HuH-7 (cell line): ENCODE measurements around the gene NUDT21.
"Not testable (repeated sequence)": the region's sequence is repeated elsewhere in the genome, so short reads cannot be mapped to it uniquely, and the experiment has no call there.

Experiments
- DNase-seq: peaks from one replicate; pipeline ENCODE4 v3.0.0; 2011; ENCODE audit warnings: low spot score

The NUDT21 gene

DNA sequence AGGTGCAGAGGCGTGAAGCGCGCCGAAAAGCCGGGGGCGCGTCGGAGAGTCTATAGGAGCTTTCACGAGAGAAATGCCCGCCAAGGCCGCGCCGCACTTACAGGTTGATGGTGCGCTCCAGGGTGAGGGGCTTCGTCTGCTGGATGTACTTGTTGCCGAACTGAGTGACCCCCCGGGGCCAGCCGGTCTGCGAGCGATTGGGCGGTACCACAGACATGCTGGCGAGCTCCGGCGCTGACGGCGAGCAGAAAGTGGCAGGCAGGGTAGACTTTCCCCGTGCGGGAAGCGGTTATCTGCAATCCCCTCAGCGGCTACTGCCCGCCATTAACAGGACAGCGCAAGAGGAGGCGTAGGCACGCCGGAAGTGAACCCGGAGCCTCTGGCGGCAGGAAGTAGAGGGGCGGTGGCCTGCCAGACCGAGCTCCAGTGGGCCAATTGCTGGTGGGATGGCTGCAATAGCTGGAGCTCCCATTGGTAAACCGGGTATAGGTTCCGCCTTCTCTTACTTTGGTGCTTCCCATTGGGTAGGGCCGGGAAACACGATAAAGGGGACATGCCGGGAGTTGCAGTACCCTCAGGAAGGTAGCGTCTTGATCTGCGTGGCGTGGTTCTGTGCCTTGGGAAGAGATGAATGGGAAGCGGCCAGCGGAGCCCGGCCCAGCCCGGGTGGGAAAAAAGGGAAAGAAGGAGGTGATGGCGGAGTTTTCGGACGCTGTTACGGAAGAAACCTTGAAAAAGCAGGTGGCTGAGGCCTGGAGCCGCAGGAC is at the start of gene NUDT21, which contains the start of gene OGFOD1:
Gene NUDT21, minus strand, starts transcription at position 347 of the 767 bp plus-strand sequence. Its CDS starts 130 bp downstream, at position 217.
Gene OGFOD1, plus strand, starts transcription at position 569 of the 767 bp plus-strand sequence. Its CDS starts 59 bp downstream, at position 628.
- peak; percentile 90 for DNase-seq

DNA sequence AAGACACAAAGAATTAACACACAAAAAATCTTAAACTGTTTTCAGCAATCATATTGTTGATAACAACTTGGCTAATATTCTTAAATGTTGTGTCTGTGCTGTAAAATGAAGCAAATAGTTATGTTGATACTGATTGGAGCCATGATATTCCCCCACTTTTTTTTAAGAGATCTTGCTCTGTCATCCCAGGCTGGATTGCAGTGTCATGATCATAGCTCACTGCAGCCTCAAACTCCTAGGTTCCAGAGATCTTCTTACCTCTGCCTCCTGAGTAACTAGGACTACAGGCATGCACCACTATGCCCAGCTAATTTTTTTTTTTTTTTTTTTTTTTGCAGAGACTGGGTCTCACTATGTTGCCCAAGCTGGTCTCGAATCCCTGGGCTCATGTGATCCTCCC is 42.7 kb upstream of the NUDT21 start:
- DNase-seq = no peak

DNA sequence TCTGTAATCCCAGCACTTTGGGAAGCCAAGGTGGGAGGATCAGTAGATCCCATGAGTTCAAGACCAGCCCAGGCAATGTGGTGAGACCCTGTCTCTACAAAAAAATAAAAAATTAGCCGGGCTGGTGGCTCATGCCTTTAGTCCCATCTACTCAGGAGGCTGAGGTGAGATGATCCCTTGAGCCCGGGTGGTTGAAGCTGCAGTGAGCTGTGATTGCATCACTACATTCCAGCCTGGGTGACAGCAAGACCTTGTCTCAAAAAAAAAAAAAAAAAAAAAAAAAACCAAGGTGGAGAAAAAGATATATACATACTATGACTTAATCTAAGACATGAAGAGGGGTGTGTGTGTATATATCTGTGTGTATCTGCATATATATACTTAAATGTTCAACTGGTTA is 42.0 kb upstream of the NUDT21 start:
- no peak for DNase-seq

DNA sequence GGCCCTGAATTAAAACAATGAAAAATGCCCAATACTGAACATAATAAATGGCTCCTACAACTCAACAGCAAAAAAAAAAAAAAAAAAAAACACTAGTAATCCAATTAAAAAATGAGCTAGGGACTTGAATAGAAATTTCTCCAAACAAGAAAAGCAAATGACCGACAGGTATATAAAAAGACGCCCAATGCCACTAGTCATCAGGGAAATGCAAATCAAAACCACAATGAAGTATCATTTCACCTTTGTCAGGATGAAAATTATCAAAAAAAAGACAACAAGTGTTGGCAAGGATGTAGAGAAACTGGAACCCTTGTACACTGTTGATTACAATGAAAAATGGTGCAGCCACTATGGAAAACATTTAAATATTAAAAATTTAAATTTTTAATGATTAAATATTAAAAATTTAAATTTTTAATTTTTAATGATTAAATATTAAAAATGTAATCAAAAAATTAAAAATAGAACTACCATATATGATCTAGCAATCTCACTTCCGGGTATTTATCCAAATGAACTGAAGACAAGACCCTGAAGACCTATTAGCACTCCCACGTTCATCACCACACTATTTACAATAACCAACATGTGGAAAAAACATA is 40.6 kb upstream of the NUDT21 start:
- DNase-seq = no peak

DNA sequence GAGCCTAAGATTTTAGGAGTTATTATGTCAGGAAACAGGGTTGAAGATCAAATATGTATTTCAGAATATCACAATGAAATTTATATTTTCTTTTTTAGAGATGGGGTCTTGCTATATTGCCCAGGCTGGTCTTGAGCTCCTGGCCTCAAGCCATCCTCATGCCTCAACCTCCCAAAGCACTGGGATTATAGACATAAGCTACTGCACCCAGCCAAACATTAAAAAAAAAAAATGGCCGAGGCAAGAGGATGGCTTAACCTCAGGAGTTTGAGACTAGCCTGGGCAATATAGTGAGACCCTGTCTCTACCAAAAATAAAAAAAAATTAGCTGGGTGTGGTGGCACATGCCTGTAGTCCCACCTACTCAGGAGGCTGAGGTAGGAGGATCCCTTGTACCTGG is 37.7 kb upstream of the NUDT21 start:
- DNase-seq = not testable (repeated sequence)

DNA sequence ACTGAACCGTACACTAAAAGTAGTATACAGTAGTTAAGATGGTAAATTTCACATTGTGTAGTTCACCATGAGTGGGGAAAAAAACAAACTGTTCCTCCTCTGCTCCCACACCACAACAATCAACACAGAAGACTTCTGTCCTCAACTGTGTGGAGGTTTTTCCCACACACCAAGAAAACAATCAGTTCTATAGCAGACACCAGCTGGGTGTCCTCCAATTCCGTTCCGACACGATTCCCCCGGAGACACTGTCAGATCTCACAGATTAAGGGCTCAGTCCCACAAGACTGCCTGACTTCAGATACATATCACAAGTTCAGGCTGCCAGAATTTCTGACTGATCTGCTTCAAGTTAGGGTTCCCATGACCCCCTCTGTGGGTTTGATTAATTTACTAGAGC is 36.9 kb upstream of the NUDT21 start:
- DNase-seq = no peak

DNA sequence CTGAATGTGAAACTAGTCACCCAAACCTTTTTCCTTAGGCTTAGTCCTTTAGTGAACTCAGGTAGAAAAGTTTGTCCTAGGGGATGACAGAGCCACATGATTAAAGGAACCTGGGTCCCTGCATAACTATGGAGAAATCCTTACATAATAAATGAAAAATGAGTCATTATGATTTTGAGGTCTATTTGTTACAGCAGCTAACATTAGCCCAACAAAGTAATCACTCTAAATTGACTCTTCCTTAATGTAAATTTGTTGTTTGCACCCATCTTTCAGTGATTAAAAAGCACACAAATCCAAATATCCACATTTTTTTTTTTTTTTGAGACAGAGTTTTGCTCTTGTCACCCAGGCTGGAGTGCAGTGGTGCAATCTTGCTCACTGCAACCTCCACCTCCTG is 32.3 kb upstream of the NUDT21 start:
- DNase-seq = no peak

DNA sequence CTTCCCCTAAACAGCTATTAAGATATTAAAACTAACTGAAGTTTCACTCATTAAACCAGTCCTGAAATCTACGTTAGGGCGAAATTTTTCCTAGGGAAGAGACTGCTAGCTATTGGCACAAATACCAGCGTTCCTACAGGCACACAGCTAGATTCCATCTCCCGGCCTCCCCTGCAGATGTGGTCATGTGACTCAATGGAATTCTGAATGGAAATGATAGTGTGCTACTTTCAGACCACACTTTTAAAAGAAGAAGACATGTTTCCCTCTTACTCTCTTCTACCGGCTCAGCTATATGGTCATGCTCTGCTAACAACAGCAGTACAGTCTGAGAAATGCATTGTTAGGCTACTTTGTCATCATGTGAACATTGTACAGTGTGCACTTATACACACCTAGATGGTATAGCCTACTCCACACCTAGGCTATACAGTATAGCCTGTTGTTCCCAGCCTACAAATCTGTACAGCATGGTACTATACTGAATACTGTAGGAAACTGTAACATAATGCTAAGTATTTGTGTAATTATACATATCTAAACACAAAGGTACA is 31.6 kb upstream of the NUDT21 start:
- DNase-seq = no peak

DNA sequence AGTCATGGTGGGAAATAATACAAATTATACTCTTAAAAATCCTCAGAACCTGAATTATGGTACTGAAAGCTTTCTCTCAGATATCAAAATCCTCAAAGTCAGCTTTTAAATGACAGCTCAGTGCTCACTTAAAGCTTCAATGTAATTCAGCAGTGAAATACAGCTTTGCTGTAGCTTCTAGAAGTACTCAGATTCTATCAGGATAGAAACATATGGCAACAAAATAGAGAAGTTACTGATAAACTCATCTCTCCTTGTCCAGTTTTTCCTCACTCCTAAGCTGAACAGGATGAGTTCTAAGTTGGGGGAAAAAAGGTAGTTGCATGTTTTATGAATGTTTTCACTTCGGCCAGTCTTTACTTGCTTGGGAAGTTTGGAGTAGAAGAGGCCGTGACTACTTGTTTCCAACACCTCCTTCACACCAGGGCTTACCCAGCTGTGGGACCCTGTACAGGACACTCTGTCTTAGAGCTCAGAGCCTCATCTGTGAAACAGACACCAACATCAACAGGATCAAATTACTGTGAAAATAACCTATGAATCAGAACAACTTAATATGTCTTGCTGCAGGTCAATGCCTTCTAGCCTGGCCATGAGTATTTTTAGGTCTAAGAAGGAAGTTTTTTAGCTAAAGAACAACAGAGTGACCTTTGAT is 30.5 kb upstream of the NUDT21 start:
- no peak for DNase-seq

DNA sequence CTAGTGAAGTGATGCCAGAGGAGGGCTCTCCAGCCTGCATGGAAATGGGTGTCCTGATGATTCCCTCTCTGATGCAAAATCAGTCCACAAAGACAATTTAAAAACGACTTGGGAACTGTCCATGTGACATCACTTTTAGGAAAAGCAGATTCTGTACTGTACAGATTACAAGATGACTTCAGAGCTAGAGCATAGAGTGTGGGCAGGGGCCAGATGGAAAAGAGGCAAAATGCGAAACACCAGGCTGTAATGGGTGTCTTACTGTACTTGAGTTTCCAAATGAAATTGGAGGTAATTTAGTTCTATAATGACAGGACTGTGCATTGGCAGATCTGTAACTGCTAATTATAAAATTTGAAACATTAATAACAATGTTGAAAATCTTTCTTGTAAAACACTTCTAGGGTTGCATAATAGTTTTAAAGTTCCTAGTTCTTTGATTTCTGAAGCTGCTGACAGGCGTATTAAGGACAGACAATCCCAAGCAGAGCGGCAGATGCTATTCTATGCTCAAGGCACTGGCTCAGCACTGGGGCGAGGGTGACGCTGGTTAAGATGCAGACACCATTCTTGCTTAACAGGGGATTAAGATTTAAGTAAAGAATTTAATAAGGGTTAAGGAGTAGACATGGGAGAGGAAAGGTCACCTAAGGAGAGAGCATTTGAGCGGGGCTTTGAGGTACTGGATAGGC is 29.8 kb upstream of the NUDT21 start:
- DNase-seq = no peak

DNA sequence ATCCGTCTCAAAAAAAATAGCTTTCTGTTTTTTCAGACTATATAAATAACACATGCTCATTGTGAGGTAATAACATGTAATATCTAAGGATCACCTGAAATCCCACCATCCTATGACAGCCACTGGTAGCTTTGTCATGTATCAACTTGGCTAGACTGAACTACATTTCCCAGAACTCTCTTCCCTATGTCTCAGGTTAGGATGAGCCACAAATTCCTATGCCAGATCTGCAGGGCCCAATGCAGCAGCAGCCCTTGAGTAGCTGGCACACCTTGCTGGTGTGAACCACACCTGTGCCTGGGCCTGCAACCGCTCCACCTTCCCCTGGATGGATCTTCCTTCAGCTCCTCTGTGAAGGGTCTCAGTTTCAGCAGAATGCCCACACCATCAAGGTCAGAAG is 28.3 kb upstream of the NUDT21 start:
- no peak for DNase-seq

DNA sequence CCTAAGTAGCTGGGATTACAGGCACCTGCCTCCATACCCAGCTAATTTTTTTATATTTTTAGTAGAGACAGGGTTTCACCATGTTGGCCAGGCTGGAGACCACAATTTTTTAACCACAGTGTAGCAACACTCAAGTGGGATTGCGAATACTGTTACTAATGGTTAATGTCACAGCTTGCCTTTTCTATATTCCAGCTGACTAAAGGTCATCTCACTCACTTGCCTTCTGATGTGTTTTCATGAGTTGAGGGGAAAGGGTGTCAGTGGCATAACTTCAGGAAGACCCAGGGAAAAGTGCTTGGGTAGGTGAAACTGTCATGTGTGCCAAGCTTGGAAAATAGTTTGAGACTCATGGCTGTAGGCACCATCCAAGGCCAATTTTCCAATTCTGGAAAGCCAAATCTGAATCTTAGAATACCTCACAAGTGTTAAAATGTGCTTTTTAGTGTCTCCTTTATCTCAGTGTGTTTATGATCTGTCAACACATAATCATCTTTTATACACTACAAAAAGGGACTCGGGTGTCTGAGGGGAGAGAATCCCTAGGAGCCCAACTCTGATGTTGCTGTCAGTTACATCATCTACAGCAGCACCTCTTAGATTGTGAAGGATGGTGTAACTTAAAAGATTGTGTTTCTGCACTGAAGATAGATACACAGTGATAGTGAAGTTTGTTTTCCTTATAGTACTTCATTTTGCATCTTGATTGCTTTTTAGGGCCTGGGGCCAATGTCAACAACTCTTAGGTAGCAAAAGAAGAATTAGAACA is 27.3 kb upstream of the NUDT21 start:
- no peak for DNase-seq

DNA sequence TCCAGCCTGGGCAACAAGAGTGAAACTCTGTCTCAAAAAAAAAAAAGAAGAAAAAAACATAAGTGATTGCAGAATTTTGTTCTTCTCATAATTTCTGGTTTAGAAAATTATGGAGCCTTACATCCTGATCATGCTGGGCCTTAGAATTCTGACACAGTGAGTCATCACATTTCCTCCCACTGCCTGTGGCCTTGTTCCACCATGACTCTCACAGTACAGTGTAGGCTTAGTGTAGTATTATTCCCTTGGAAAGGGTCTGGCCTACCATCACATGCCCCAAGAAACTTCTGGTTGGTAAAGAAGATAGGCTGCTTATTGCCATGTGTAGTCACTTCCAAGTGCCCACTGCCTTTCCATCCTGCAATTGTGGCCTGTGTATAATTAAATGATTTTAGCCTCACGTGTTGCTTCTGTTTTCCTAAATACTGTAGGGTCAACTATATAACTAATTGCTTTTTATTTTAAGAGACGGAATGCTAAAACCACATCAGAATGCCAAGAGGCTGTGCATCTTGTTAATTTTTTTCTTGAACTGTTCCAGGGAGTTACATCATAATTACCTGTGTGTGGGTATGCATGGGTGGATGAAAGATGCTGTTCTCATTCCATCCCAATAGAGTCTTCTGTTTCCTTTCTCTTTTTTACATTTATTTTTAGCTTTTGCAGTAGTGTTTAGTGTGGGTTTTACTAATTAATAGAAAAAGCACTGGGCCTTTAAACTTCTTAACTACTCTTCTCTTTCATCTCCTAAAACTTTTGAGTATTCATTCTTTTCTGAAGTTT is 26.2 kb upstream of the NUDT21 start:
- DNase-seq = no peak

DNA sequence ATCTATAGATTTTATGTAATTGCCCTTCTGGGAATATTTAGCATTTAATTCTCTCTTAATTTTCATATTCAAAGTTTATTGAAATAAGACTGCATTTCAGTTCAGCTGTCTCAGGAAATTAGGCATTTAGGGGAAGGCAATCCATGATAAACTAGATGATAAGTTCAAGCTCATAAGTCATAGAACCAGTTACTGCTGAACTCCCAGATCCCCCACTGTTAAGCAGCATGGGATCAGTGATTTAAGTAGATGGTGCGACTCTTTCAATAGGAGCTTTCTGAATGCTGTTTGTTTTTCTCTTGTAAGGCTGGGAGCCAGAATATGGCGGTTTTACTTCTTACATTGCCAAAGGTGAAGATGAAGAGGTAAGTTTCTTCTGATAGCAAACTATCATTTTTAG is 24.1 kb upstream of the NUDT21 start:
- no peak for DNase-seq

DNA sequence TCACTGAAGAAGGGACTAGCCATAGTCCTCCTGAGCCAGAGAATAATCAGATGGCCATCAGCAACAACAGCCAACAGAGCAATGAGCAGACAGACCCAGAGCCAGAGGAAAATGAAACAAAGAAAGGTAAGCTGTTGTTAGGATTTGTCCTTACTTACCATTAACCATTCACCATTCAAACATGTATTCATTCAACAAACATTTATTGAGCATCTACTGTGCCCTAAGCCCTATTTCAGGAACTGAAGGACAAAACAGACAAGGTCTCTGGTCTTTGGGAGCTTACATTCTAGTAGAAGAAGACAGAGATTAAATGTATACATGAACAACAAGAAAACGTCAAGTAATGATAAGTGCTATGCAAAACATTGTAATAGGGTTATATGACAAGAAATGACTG is 19.5 kb upstream of the NUDT21 start:
- DNase-seq = no peak

DNA sequence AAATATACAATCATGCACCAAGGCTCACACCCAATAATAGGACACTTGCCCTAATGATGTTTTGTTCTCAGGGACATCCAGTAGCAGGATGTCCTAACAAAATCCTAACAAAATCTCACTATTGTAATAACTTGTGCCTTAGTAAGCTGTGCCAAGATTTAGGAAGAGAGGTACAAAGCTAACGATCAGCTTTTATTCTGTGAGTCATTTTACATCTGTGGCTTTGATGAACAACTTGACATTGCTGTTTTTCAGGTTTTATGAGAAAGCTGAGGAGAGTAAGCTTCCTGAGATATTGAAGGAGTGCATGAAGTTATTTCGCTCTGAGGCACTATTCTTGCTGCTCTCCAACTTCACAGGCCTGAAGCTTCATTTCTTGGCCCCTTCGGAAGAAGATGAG is 19.1 kb upstream of the NUDT21 start:
- DNase-seq = no peak

DNA sequence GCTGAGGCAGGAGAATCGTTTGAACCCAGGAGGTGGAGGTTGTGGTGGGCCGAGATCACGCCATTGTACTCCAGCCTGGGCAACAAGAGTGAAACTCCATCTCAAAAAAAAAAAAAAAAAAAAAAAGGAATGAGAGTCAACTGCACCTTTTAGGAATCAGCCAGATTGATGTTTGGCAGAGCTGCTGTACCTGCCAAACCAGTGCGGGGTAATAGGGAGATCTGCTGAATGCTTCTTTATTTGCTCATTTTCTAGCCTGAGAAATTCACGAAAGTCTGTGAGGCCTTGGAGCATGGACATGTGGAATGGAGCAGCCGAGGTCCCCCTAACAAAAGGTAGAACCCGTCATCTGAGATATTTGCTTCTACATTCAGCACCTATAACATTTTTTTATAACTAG is 18.6 kb upstream of the NUDT21 start:
- no peak for DNase-seq

DNA sequence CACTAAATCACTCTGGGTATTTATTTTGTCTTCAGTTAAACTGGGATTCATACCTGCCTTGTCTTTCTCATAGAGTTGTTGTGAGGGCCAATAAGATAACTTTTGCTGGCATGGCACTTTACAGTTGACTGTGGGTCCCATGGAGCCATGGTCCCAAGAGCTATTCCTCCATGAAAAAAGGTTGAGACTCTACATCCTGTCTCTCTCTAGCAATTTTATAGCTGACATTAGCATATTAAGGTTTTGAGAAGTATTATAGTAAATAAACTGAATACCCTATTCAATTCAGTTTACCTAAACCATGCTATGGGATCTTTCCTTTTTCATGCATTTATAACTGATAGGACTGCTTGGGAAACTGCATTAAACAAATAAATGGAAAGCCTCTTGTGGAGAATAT is 17.7 kb upstream of the NUDT21 start:
- DNase-seq = no peak

DNA sequence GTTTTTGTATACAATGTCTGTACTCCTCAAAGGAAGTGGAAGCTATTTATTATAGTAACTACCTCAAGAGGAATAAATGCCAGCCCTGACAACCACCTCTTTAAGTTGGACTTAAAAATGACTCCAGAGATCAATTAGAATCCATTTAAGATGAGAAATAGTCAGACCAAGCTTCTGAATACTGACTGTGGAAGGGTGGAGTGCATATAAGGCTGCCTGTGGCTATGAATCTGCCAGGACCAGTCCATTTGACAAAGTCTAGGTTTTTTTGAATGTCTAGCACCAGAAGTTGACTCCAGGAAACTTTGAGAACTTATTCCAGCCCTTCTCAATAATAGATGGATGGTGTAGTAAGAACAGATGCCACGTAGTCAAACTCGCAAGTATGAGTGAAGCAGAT is 15.2 kb upstream of the NUDT21 start:
- no peak for DNase-seq

DNA sequence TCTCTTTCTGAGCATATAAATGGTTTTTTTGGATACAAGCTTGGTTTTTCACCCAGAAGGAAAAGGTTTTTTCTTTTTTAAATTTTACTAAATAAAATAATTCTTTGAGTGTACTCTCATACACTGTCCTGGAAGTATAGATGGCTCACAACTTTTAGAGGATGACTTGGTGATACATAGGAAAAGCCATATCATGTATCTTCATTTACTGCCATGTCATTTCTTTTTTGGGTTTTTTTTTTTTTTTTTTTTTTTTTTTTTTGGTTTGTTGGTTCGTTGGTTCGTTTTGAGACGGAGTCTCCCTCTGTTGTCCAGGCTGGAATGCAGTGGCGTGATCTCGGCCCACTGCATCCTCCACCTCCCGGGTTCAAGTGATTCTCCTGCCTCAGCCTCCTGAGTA is 12.0 kb upstream of the NUDT21 start:
- DNase-seq = no peak
